CD4-positive, CD25-positive, alpha-beta regulatory T cell (primary cell): Measurements from ENCODE around the gene CEP57L1. TPM values are rescaled to one million over a fixed set of nuclear protein-coding genes. Genes with fewer than 3 reads are reported as not detected.
"Not testable (repeated sequence)": the region's sequence is repeated elsewhere in the genome, so short reads cannot be mapped to it uniquely, and the experiment has no call there.

Experiments used
- ATAC-seq, 2 donors: fragments of 150-1000 bp; cut with Tn5 transposase; one replicate each; pipeline ENCODE4 v1.10.0; 2021; ENCODE audit warnings: low read depth in 2 of 2, moderate number of reproducible peaks in 2 of 2, moderate library complexity in 1 of 2
- DNase-seq, 3 donors: peaks; one replicate each; pipeline versions ENCODE4 v3.0.0 to v3.0.0-alpha.2; 2012 to 2022; ENCODE audit warnings: mixed read lengths in 1 of 3
- H3K27ac ChIP-seq: one replicate; pipeline ENCODE4 v1.7.0; 2013; ENCODE audit warnings: mild to moderate bottlenecking, low read length; ENCODE audit not compliant: insufficient read depth, poor library complexity, severe bottlenecking
- H3K27me3 ChIP-seq: one replicate; pipeline ENCODE4 v1.7.0; 2013; ENCODE audit warnings: low read length; ENCODE audit not compliant: control insufficient read depth, insufficient read depth
- H3K36me3 ChIP-seq: one replicate; pipeline ENCODE4 v1.7.0; 2013; ENCODE audit warnings: mild to moderate bottlenecking, low read length, moderate library complexity; ENCODE audit not compliant: control insufficient read depth, insufficient read depth
- H3K4me1 ChIP-seq: 2 replicates; pipeline ENCODE4 v1.7.0; 2013; ENCODE audit warnings: mild to moderate bottlenecking, low read length; ENCODE audit not compliant: insufficient read depth, control insufficient read depth, poor library complexity, severe bottlenecking
- H3K4me3 ChIP-seq: one replicate; pipeline ENCODE4 v1.7.0; 2013; ENCODE audit warnings: low read depth, mild to moderate bottlenecking, low read length, moderate library complexity
- H3K9me3 ChIP-seq, 2 experiments: 1 replicate in 1 of 2; 2 replicates in 1 of 2; pipeline ENCODE4 v1.7.0; 2013; ENCODE audit warnings: low read length in 2 of 2, mild to moderate bottlenecking in 1 of 2, moderate library complexity in 1 of 2; ENCODE audit not compliant: control insufficient read depth in 2 of 2
- H3K27ac Mint-ChIP-seq, 3 donors: one replicate each; pipeline ENCODE4 v1.8.0; 2020 to 2022; ENCODE audit warnings: mild to moderate bottlenecking in 3 of 3, mixed read lengths in 3 of 3, moderate library complexity in 2 of 3
- H3K27me3 Mint-ChIP-seq: one replicate; pipeline ENCODE4 v1.8.0; 2022; ENCODE audit warnings: mild to moderate bottlenecking, mixed read lengths
- H3K36me3 Mint-ChIP-seq: one replicate; pipeline ENCODE4 v1.8.0; 2020; ENCODE audit warnings: mixed read lengths
- H3K4me1 Mint-ChIP-seq, 4 donors: one replicate each; pipeline ENCODE4 v1.8.0; 2020 to 2022; ENCODE audit warnings: mixed read lengths in 4 of 4, mild to moderate bottlenecking in 1 of 4
- H3K4me3 Mint-ChIP-seq, 4 donors: one replicate each; pipeline ENCODE4 v1.8.0; 2020 to 2022; ENCODE audit warnings: mild to moderate bottlenecking in 4 of 4, mixed read lengths in 4 of 4, moderate library complexity in 3 of 4
- H3K9me3 Mint-ChIP-seq, 7 donors: one replicate each; pipeline ENCODE4 v1.8.0; 2020 to 2022; ENCODE audit warnings: mixed read lengths in 7 of 7, mild to moderate bottlenecking in 3 of 7, moderate library complexity in 2 of 7
- polyA plus RNA-seq, 4 donors: library from polyadenylated mRNA; unstranded; fragments of 300-500 nt; fragmentation: Illumina TruSeq; gene quantifications; one replicate each; pipeline ENCODE4 v1.2.3, GENCODE V29; 2021
- total RNA-seq: library from RNA; stranded (reverse); gene quantifications from one replicate; pipeline ENCODE4 v1.2.3, GENCODE V29; 2022

Gene CEP57L1
- total and polyA plus RNA-seq, 5 donors from 2014 or later = 6.6 to 12.4 (median 7.2) TPM

GRCh38 chr6:109191368-109191767 lies 96.1 kb downstream of the CEP57L1 start:
- not testable (repeated sequence) for ATAC-seq, H3K36me3 ChIP-seq, DNase-seq, H3K27ac ChIP-seq, H3K4me1 ChIP-seq, H3K4me3 ChIP-seq, H3K4me3 Mint-ChIP-seq, H3K9me3 ChIP-seq, H3K27ac Mint-ChIP-seq, H3K36me3 Mint-ChIP-seq, H3K27me3 ChIP-seq, H3K4me1 Mint-ChIP-seq
- peaks cover 21% of the 10 kb centered on the region for H3K27me3 Mint-ChIP-seq
- H3K9me3 Mint-ChIP-seq = peaks cover 3 to 17% (median 7%) of the 10 kb centered on the region in 7 donors

- DNase-seq (no peak), ATAC-seq (no peak)
- Mint-ChIP-seq H3K9me3 (peaks cover 1 to 17% (median 7%) of the 10 kb centered on the region in 7 donors), H3K4me1 (no peaks in the 10 kb centered on the region), H3K36me3 (no peaks in the 10 kb centered on the region), H3K27ac (no peak overlapping the region), H3K4me3 (no peak overlapping the region), H3K27me3 (peaks cover 12% of the 10 kb centered on the region)
- H3K4me3 ChIP-seq = no peak overlapping the region
- H3K4me1 ChIP-seq = no peaks in the 10 kb centered on the region
- no peaks in the 10 kb centered on the region for H3K27me3 ChIP-seq
- H3K27ac ChIP-seq = no peak overlapping the region
- no peaks in the 10 kb centered on the region for H3K36me3 ChIP-seq
- peaks cover 2 to 9% of the 10 kb centered on the region in 2 experiments for H3K9me3 ChIP-seq
Observed at GRCh38 chr6:109192865-109193264, 97.6 kb downstream of the CEP57L1 start.

GRCh38 chr6:109194880-109195279 lies 99.6 kb downstream of the CEP57L1 start:
- no peak overlapping the region for H3K4me3 Mint-ChIP-seq
- no peak for ATAC-seq
- Histone ChIP-seq H3K27ac (no peak overlapping the region), H3K4me3 (no peak overlapping the region), H3K36me3 (no peaks in the 10 kb centered on the region), H3K27me3 (no peaks in the 10 kb centered on the region), H3K9me3 (peaks cover 2 to 9% of the 10 kb centered on the region in 2 experiments), H3K4me1 (no peaks in the 10 kb centered on the region)
- no peak for DNase-seq
- peaks cover 1 to 17% (median 7%) of the 10 kb centered on the region in 7 donors for H3K9me3 Mint-ChIP-seq
- H3K36me3 Mint-ChIP-seq = no peaks in the 10 kb centered on the region
- H3K27me3 Mint-ChIP-seq = peaks cover 11% of the 10 kb centered on the region
- H3K27ac Mint-ChIP-seq = no peak overlapping the region
- H3K4me1 Mint-ChIP-seq = no peaks in the 10 kb centered on the region

- no peaks in the 10 kb centered on the region for H3K36me3 ChIP-seq
Observed at GRCh38 chr6:109197061-109197460, 101.8 kb downstream of the CEP57L1 start.

GRCh38 chr6:109202409-109203264 lies 107.3 kb downstream of the CEP57L1 start:
- Mint-ChIP-seq H3K4me3 (no peak overlapping the region), H3K4me1 (no peaks in the 10 kb centered on the region), H3K27ac (no peak overlapping the region), H3K27me3 (peaks cover 14% of the 10 kb centered on the region), H3K9me3 (no peaks in the 10 kb centered on the region), H3K36me3 (no peaks in the 10 kb centered on the region)
- no peaks in the 10 kb centered on the region for H3K4me1 ChIP-seq
- H3K4me3 ChIP-seq = no peak overlapping the region
- ATAC-seq (no peak), DNase-seq (no peak)
- no peak overlapping the region for H3K27ac ChIP-seq
- no peaks in the 10 kb centered on the region for H3K9me3 ChIP-seq
- no peaks in the 10 kb centered on the region for H3K36me3 ChIP-seq
- no peaks in the 10 kb centered on the region for H3K27me3 ChIP-seq

More at GRCh38 chr6:109197061-109197460, 101.8 kb downstream of the CEP57L1 start:
- Mint-ChIP-seq H3K4me3 (no peak overlapping the region), H3K27me3 (peaks cover 12% of the 10 kb centered on the region), H3K4me1 (no peaks in the 10 kb centered on the region), H3K36me3 (no peaks in the 10 kb centered on the region), H3K27ac (no peak overlapping the region), H3K9me3 (peaks cover 0 to 8% (median 4%) of the 10 kb centered on the region in 7 donors)
- no peaks in the 10 kb centered on the region for H3K27me3 ChIP-seq
- no peak overlapping the region for H3K4me3 ChIP-seq
- DNase-seq (no peak), ATAC-seq (no peak)
- H3K4me1 ChIP-seq = no peaks in the 10 kb centered on the region
- peaks cover 0 to 5% of the 10 kb centered on the region in 2 experiments for H3K9me3 ChIP-seq
- H3K27ac ChIP-seq = no peak overlapping the region

- ATAC-seq (no peak), DNase-seq (no peak)
- Mint-ChIP-seq H3K36me3 (no peaks in the 10 kb centered on the region), H3K4me3 (no peak overlapping the region), H3K4me1 (no peaks in the 10 kb centered on the region), H3K27me3 (peaks cover 17% of the 10 kb centered on the region), H3K27ac (no peak overlapping the region), H3K9me3 (no peaks in the 10 kb centered on the region)
- Histone ChIP-seq H3K27ac (no peak overlapping the region), H3K36me3 (no peaks in the 10 kb centered on the region), H3K27me3 (no peaks in the 10 kb centered on the region), H3K4me1 (no peaks in the 10 kb centered on the region), H3K9me3 (no peaks in the 10 kb centered on the region), H3K4me3 (no peak overlapping the region)
Observed at GRCh38 chr6:109204511-109204910, 109.2 kb downstream of the CEP57L1 start.

GRCh38 chr6:109212683-109213082 lies 117.4 kb downstream of the CEP57L1 start:
- ATAC-seq (no peak), DNase-seq (no peak)
- H3K4me3 Mint-ChIP-seq = no peak overlapping the region
- H3K36me3 Mint-ChIP-seq = no peaks in the 10 kb centered on the region
- peaks cover 8% of the 10 kb centered on the region for H3K27me3 ChIP-seq
- H3K9me3 ChIP-seq = peaks cover 4 to 12% of the 10 kb centered on the region in 2 experiments
- H3K4me1 ChIP-seq = no peaks in the 10 kb centered on the region
- H3K27ac Mint-ChIP-seq = no peak overlapping the region
- H3K27ac ChIP-seq = no peak overlapping the region
- H3K36me3 ChIP-seq = no peaks in the 10 kb centered on the region
- no peaks in the 10 kb centered on the region for H3K4me1 Mint-ChIP-seq
- peaks cover 0 to 16% (median 5%) of the 10 kb centered on the region in 7 donors for H3K9me3 Mint-ChIP-seq
- no peak overlapping the region for H3K4me3 ChIP-seq
- H3K27me3 Mint-ChIP-seq = peaks cover 43% of the 10 kb centered on the region
